Keratinocyte (primary cell): ENCODE measurements around the gene NEK6. TPM values are rescaled to one million over a fixed set of nuclear protein-coding genes. Genes with fewer than 3 reads are reported as not detected.

Experiments used
- DNase-seq: peaks from one replicate; pipeline ENCODE4 v3.0.0-alpha.2; 2011; ENCODE audit warnings: low read depth, missing footprints, low spot score
- FAIRE-seq: peaks from 2 replicates; lab custom pipeline; 2011; peaks lifted over from hg19 to GRCh38; lab: Jason Lieb, UNC
- H2AFZ ChIP-seq: 2 replicates; pipeline ENCODE4 v1.6.0; 2012; ENCODE audit warnings: low read length, control low read depth, inconsistent platforms; ENCODE audit not compliant: control insufficient read depth
- H3K27ac ChIP-seq: 2 replicates; pipeline ENCODE4 v1.5.1; 2011; ENCODE audit warnings: low read length; ENCODE audit not compliant: control insufficient read depth, insufficient read depth
- H3K27me3 ChIP-seq: 3 replicates; pipeline ENCODE4 v1.6.0; 2011; ENCODE audit warnings: low read length; ENCODE audit not compliant: control insufficient read depth, insufficient read depth; ENCODE audit errors: extremely low read depth
- H3K36me3 ChIP-seq, 2 experiments: 2 replicates in 1 of 2; 3 replicates in 1 of 2; pipeline ENCODE4 v1.5.1; 2011; ENCODE audit warnings: low read length in 2 of 2, mild to moderate bottlenecking in 1 of 2; ENCODE audit not compliant: control insufficient read depth in 2 of 2, insufficient read depth in 2 of 2; ENCODE audit errors: extremely low read depth in 1 of 2
- H3K4me1 ChIP-seq: 3 replicates; pipeline ENCODE4 v1.5.1; 2011; ENCODE audit warnings: low read length; ENCODE audit not compliant: control insufficient read depth, insufficient read depth; ENCODE audit errors: extremely low read depth
- H3K4me2 ChIP-seq: 3 replicates; pipeline ENCODE4 v1.6.0; 2011; ENCODE audit warnings: low read depth, low read length; ENCODE audit not compliant: control insufficient read depth, insufficient read depth; ENCODE audit errors: extremely low read depth
- H3K4me3 ChIP-seq, 3 experiments: fragments of 200-600 bp in 1 of 3; sonication (generic) in 1 of 3; 2 replicates in 2 of 3; 3 replicates in 1 of 3; pipeline ENCODE4 v1.5.1; 2011 to 2016; ENCODE audit warnings: low read length in 3 of 3, mild to moderate bottlenecking in 3 of 3, control low read depth in 2 of 3, inconsistent platforms in 1 of 3, low read depth in 1 of 3, mixed read lengths in 1 of 3, mixed run types in 1 of 3, moderate library complexity in 1 of 3; ENCODE audit not compliant: control insufficient read depth in 2 of 3, insufficient read depth in 2 of 3; ENCODE audit errors: extremely low read depth in 1 of 3
- H3K79me2 ChIP-seq: 2 replicates; pipeline ENCODE4 v1.6.0; 2012; ENCODE audit warnings: low read length; ENCODE audit not compliant: control insufficient read depth, insufficient read depth
- H3K9ac ChIP-seq: 3 replicates; pipeline ENCODE4 v1.6.0; 2011; ENCODE audit warnings: low read length; ENCODE audit not compliant: control insufficient read depth, insufficient read depth; ENCODE audit errors: extremely low read depth
- H3K9me1 ChIP-seq: 3 replicates; pipeline ENCODE4 v1.6.0; 2011; ENCODE audit warnings: low read length; ENCODE audit not compliant: control insufficient read depth, insufficient read depth; ENCODE audit errors: extremely low read depth
- H3K9me3 ChIP-seq: 2 replicates; pipeline ENCODE4 v1.5.1; 2012; ENCODE audit warnings: low read depth, low read length; ENCODE audit not compliant: control insufficient read depth
- H4K20me1 ChIP-seq: 3 replicates; pipeline ENCODE4 v1.6.0; 2011; ENCODE audit warnings: low read length; ENCODE audit not compliant: control insufficient read depth, insufficient read depth; ENCODE audit errors: extremely low read depth
- CTCF ChIP-seq, 3 experiments: IDR thresholded peaks in 1 of 3; conservative IDR thresholded peaks in 1 of 3; optimal IDR thresholded peaks in 1 of 3; 2 replicates in 2 of 3; 3 replicates in 1 of 3; pipeline versions ENCODE3 to v1.5.1; 2011; ENCODE audit warnings: low read length in 3 of 3, mild to moderate bottlenecking in 3 of 3, moderate library complexity in 2 of 3, control low read depth in 1 of 3, inconsistent platforms in 1 of 3; ENCODE audit not compliant: insufficient read depth in 2 of 3; ENCODE audit errors: extremely low read depth in 1 of 3
- EZH2 ChIP-seq: IDR thresholded peaks from one replicate; pipeline ENCODE4 v1.6.1; 2012; ENCODE audit warnings: inconsistent platforms, mild to moderate bottlenecking, low read length, moderate library complexity
- dilution Hi-C: fragments of 300-500 bp; cut with MboI; formaldehyde crosslinking; loops from one replicate; pipeline ENCODE4 v1.7.0; 2020; ENCODE audit warnings: low sequenced_read_pairs; ENCODE audit not compliant: extremely low pct_ligation_motif_present
- polyA plus RNA-seq, 5 experiments: library from polyadenylated mRNA; depleted of rRNA in 3 of 5; stranded (reverse) in 3 of 5; stranded (forward) in 1 of 5; unstranded in 1 of 5; fragments of >200 nt; gene quantifications; 1 replicate in 1 of 5; 2 replicates in 3 of 5; 3 replicates in 1 of 5; pipeline versions ENCODE4 v1.2.1 to v1.2.3, GENCODE V29; 2011 to 2012; ENCODE audit warnings: missing spikeins in 2 of 5, low read depth in 1 of 5, low replicate concordance in 1 of 5

The NEK6 gene
- polyA plus RNA-seq, 1 donor (not counting 4 experiments of a cell fraction or from before 2014, with no cell fraction given): 56.4 TPM

- H3K4me2 ChIP-seq: no peak overlapping the region
- FAIRE-seq: no peak
- no peak overlapping the region for H3K9ac ChIP-seq
- no peak overlapping the region for H3K4me3 ChIP-seq
- no peak for DNase-seq
- peaks cover 63% of the 10 kb centered on the region for H3K4me1 ChIP-seq
- peaks cover 13% of the 10 kb centered on the region for H4K20me1 ChIP-seq
- H3K36me3 ChIP-seq: peaks cover 0 to 11% of the 10 kb centered on the region in 2 experiments
- dilution Hi-C loops: no loop called here
- peaks cover 59% of the 10 kb centered on the region for H3K79me2 ChIP-seq
- H3K9me1 ChIP-seq: peaks cover 7% of the 10 kb centered on the region
- H3K27me3 ChIP-seq: no peaks in the 10 kb centered on the region
- TF ChIP-seq CTCF (optimal IDR thresholded peaks at IDR 0.05 in 1 of 3, IDR thresholded peaks at IDR 0.05 in 1 of 3, conservative IDR thresholded peaks at IDR 0.05 in 1 of 3; ENCODE audit: extremely low read depth in 1 of 3, insufficient read depth in 2 of 3, low read length in 3 of 3): no peak
- no peak for TF ChIP-seq EZH2
- H3K27ac ChIP-seq: no peak overlapping the region
- H3K9me3 ChIP-seq: no peaks in the 10 kb centered on the region
- H2AFZ ChIP-seq: no peak overlapping the region
Observed at GRCh38 chr9:124296094-124296493, 38.3 kb downstream of the NEK6 start.

- Histone ChIP-seq H3K27me3 (no peaks in the 10 kb centered on the region), H3K9me1 (peaks cover 7% of the 10 kb centered on the region), H3K36me3 (peaks cover under 1 to 11% of the 10 kb centered on the region in 2 experiments), H3K27ac (no peak overlapping the region), H4K20me1 (peaks cover 8% of the 10 kb centered on the region), H3K79me2 (peaks cover 60% of the 10 kb centered on the region), H3K9ac (no peak overlapping the region), H3K4me2 (peak overlapping the region; percentile 55), H3K4me3 (no peak overlapping the region), H3K4me1 (peaks cover 63% of the 10 kb centered on the region), H3K9me3 (no peaks in the 10 kb centered on the region), H2AFZ (no peak overlapping the region)
- dilution Hi-C loops: no loop called here
- DNase-seq (no peak), FAIRE-seq (no peak)
- TF ChIP-seq CTCF (optimal IDR thresholded peaks at IDR 0.05 in 1 of 3, IDR thresholded peaks at IDR 0.05 in 1 of 3, conservative IDR thresholded peaks at IDR 0.05 in 1 of 3; ENCODE audit: extremely low read depth in 1 of 3, insufficient read depth in 2 of 3, low read length in 3 of 3) (no peak), EZH2 (no peak)
Observed at GRCh38 chr9:124296796-124297550, 39.2 kb downstream of the NEK6 start.
